ENCODE data around the gene FGD6.

DNA sequence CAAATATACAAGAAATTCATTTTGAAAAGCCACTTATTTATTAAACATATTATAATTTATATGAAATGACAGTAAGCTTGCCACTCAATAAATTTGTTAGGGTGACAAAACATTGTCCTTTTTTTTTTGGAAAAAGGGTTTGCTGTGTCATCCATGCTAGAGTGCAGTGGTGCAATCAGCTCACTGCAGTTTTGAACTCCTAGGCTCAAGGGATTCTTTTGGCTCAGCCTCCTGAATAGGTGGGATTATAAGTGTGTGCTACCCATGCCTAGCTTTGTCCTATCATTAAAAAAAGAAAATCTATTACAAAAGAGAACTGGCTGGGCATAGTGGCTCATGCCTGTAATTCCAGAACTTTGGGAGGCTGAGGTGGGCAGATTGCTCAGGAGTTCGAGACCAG is 66.8 kb downstream of the FGD6 start:
- TF ChIP-seq, protein P1, sequence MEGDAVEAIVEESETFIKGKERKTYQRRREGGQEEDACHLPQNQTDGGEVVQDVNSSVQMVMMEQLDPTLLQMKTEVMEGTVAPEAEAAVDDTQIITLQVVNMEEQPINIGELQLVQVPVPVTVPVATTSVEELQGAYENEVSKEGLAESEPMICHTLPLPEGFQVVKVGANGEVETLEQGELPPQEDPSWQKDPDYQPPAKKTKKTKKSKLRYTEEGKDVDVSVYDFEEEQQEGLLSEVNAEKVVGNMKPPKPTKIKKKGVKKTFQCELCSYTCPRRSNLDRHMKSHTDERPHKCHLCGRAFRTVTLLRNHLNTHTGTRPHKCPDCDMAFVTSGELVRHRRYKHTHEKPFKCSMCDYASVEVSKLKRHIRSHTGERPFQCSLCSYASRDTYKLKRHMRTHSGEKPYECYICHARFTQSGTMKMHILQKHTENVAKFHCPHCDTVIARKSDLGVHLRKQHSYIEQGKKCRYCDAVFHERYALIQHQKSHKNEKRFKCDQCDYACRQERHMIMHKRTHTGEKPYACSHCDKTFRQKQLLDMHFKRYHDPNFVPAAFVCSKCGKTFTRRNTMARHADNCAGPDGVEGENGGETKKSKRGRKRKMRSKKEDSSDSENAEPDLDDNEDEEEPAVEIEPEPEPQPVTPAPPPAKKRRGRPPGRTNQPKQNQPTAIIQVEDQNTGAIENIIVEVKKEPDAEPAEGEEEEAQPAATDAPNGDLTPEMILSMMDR (IDR thresholded peaks at IDR 0.05): no peak
- no peak for TF ChIP-seq POLR2A (IDR thresholded peaks at IDR 0.05)
